Coronary artery (tissue), 2 donors: Measurements from ENCODE around the gene USP34.

Source experiments
- DNase-seq: peaks from one replicate; pipeline ENCODE4 v3.0.0-alpha.2; 2017; ENCODE audit warnings: low spot score
- H3K27ac ChIP-seq, 2 donors: fragments of 200-600 bp; sonication (generic); one replicate each; pipeline ENCODE4 v1.5.1; 2016 to 2019
- H3K4me3 ChIP-seq: fragments of 200-600 bp; sonication (generic); 2 replicates; pipeline ENCODE4 v1.5.1; 2016; ENCODE audit warnings: mild to moderate bottlenecking, moderate library complexity
- TF ChIP-seq, protein P1 (sequence below): fragments of 200-600 bp; sonication (generic); IDR thresholded peaks from one replicate; pipeline ENCODE4 v1.5.1; 2019; ENCODE audit warnings: antibody characterized with exemption

The USP34 gene

GRCh38 chr2:61380056-61380881 lies 90.6 kb downstream of the USP34 start:
- H3K4me3 ChIP-seq: no peak overlapping the region
- TF ChIP-seq, protein P1, sequence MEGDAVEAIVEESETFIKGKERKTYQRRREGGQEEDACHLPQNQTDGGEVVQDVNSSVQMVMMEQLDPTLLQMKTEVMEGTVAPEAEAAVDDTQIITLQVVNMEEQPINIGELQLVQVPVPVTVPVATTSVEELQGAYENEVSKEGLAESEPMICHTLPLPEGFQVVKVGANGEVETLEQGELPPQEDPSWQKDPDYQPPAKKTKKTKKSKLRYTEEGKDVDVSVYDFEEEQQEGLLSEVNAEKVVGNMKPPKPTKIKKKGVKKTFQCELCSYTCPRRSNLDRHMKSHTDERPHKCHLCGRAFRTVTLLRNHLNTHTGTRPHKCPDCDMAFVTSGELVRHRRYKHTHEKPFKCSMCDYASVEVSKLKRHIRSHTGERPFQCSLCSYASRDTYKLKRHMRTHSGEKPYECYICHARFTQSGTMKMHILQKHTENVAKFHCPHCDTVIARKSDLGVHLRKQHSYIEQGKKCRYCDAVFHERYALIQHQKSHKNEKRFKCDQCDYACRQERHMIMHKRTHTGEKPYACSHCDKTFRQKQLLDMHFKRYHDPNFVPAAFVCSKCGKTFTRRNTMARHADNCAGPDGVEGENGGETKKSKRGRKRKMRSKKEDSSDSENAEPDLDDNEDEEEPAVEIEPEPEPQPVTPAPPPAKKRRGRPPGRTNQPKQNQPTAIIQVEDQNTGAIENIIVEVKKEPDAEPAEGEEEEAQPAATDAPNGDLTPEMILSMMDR: no peak
- no peak for DNase-seq
- H3K27ac ChIP-seq: no peak overlapping the region

- TF ChIP-seq, protein P1: no peak
- no peak overlapping the region for H3K4me3 ChIP-seq
- no peak for DNase-seq
- H3K27ac ChIP-seq: no peak overlapping the region
Measured at GRCh38 chr2:61379521-61379920, 91.4 kb downstream of the USP34 start.

DNA sequence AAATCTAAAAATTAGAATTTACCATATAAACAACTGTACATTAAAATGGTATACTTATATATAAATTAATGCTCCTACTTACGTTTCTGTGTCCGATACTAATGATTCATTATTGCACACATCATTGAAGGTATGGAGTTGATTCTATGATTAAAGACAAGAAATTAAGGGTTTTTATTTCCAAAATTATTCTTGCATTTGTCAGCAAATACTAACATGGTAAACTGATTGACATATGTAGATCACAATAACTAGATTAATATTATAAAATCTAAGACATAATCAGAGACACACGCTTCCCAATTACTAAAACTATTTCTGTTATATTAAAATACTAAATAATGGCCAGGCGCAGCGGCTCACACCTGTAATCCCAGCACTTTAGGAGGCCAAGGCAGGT lies 92.6 kb downstream of the USP34 start:
- H3K27ac ChIP-seq: no peak overlapping the region
- H3K4me3 ChIP-seq: no peak overlapping the region
- no peak for DNase-seq
- TF ChIP-seq, protein P1: no peak

- no peak overlapping the region for H3K27ac ChIP-seq
- TF ChIP-seq, protein P1: no peak
- DNase-seq: no peak
- H3K4me3 ChIP-seq: no peak overlapping the region
Measured at GRCh38 chr2:61377046-61377445, 93.8 kb downstream of the USP34 start.

DNA sequence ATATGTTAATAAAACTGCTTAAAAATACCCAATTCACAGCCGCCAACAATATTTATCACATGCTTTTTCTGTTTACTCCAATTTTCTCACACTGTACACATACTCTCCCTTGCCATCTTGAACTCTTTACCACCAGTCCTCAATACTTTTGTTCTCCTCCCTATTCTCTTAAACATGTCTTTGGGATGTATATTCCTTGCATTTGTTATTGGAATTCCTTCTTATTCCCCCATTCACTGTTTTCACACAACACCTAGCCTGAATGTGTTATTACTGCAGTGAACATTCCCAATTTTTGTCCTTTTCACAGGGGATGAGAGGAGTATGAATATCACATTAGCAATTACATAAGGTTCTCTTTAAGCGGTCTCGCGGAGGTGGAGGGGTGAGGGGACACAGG lies 94.7 kb downstream of the USP34 start:
- DNase-seq: no peak
- TF ChIP-seq, protein P1: no peak
- Histone ChIP-seq H3K4me3 (no peak overlapping the region), H3K27ac (no peak overlapping the region)

GRCh38 chr2:61371027-61371426 lies 99.9 kb downstream of the USP34 start:
- no peak overlapping the region for H3K4me3 ChIP-seq
- no peak for DNase-seq
- H3K27ac ChIP-seq: no peak overlapping the region
- TF ChIP-seq, protein P1: no peak
